ENCODE data around the gene APP.
A peak's percentile ranks its signal among the peaks of the same experiment; 100 is the strongest.

The APP gene

GRCh38 chr21:26170471-26171257 is at the start of gene APP:
Gene APP, minus strand, starts transcription at chr21:26170770. Its CDS starts 150 bp downstream, at chr21:26170620.
- DNase-seq (ENCODE audit: low read depth in 3 of 3) = peak; percentile 70 to 75 (median 73)

DNA sequence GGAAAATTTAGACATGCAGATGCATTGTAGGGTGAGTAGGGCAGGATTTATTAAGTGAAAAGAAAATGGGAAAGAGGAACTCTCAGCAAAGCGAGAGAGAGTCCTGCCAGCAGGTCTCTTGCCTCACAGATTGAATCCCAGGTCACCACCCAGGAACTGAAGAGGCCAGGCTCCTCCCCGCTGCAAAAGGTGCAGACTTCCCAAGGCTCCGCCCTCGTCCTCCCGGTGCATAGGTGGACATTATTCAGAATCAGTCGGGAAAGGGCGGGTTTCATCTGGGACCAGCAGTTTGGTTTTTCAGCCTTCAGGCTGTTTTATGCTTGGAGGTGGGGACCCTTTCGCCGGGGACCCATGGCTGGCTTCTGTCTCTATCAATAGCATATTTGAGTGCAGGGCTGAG is 41.6 kb upstream of the APP start:
- no peak for DNase-seq (ENCODE audit: low read depth in 3 of 3)

DNA sequence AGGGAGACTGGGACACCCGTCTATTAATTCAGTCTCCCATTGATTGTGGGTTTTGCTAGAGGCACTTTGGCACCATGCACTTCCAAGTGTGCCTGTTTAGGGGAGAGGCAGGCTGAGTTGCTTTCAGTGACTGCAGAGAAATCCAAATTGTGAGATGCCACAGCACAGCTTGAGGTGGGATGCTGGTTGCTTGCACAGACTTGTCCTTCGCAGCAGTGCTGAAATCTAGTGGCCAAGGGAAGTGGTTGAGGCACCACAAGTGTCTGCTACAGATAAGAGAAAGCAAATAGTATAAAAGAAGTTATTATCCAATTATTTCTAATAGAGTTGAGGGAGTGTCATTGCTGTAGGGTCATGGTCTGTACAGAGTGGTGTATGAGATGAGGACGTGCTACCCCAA is 40.0 kb upstream of the APP start:
- no peak for DNase-seq (ENCODE audit: low read depth in 3 of 3)

DNA sequence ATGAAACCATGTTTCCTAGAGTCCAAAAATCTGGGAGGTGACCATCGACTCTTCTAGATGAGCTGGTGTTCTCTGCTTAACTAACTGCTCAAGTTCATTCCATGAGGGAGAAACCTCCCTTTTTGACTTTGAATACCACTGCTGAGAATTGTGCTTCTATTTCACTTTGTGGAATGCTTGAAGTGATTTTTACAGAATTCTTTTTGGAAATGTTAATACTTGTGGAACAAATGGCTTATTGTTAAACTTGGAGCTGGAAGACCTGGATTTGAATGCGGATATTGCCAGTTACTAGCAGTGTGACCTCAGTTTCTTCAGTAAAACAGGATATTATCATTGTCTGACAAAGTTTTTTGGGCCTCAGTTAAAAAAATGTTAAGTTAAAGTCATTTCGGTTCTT is 36.5 kb upstream of the APP start:
- no peak for DNase-seq (ENCODE audit: low read depth in 3 of 3)

DNA sequence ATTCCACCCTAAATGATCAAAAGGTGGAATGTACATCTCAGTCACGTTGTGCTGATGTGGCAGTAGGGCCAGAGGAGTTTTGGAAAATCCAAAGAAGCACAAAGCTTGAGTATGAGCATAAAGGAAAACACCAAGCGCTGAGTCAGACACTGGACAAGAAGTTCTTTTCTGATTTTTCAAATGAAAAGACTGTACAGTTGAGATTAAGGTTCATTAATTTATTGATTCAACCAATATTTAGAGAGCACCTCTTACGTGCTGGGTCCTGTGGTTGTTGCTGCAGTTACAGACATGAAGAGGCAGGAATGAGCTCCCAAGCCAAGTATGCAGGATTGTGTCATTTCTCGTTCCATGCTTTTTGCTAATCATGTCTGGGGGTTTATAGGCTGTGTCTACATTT is 28.9 kb upstream of the APP start:
- no peak for DNase-seq (ENCODE audit: low read depth in 3 of 3)

DNA sequence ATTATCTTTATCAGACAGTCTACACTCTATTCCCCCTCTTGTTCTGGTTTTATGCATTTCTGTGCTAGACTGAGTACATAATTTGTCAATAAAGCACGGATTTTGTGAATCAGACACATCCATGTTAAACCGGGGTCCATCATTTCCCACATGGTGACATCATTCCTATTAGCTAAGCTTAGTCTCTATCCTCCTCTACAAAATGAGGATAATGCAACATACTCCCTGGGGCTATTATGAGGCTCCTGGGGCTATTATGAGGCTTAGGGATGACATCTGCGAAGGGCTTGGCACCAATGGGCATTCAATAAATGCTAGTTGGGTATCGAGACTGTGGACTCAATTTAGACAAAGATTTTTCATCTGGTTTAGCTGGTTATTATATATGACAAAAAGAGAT is 25.1 kb upstream of the APP start:
- no peak for DNase-seq (ENCODE audit: low read depth in 3 of 3)

- no peak for DNase-seq (ENCODE audit: low read depth in 3 of 3)
Measured at GRCh38 chr21:26194811-26195251, 24.3 kb upstream of the APP start.

- DNase-seq (ENCODE audit: low read depth in 3 of 3) = no peak
Measured at GRCh38 chr21:26194326-26194725, 23.8 kb upstream of the APP start.

DNA sequence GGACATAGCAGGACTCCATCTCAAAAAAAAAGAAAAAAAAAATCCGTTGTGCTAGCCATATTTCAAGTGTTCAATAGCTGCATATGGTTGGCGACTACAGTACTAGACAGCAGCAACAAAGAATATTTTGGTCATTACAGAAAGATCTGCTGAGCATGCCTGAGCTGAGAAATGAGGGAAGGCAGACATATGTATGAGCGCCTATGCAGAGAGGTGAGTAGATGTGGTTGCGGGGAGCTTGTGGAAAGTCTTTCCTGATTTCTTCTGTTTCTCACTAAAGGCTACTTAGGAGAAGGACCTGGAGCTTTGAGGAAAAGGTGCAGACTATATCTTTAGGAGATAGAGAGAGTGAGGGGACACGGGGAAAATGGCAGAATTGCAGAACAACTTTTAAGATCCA is 21.0 kb upstream of the APP start:
- DNase-seq (ENCODE audit: low read depth in 3 of 3) = no peak

DNA sequence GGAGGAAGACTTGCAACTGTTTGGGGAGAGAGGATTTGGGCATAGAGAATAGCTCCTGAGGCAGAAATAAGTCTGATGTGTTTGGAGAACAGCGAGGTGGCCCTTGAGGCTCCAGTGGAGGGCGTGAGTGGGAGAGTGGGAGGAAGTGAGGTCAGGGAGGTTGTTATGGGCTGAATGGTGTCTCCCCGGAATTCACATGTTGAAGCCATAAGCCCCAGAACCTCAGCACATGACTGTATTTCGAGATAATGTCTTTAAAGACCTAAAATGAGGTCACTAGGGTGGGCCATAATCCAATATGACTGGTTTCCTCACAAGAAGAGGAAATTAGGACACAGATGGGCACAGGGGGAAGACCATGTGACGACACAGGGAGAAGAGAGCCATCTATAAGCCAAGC is 17.9 kb upstream of the APP start:
- no peak for DNase-seq (ENCODE audit: low read depth in 3 of 3)

DNA sequence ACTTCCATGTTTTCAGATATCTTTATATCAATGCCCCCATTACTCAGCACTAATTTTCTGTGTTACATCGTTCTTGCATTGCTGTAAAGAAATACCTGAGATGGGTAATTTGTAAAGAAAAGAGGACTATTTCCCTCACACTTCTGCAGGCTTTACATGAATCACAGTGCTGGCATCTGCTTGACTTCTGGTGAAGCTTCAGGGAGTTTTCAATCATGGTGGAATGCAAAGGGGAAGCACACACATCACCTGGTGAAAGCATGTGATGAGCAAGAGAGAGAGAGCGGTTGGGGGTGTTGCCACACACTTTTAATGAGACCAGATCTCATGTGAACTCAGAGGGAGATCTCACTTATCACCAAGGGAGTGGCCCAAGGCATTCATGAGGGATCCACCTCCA is 14.9 kb upstream of the APP start:
- no peak for DNase-seq (ENCODE audit: low read depth in 3 of 3)

DNA sequence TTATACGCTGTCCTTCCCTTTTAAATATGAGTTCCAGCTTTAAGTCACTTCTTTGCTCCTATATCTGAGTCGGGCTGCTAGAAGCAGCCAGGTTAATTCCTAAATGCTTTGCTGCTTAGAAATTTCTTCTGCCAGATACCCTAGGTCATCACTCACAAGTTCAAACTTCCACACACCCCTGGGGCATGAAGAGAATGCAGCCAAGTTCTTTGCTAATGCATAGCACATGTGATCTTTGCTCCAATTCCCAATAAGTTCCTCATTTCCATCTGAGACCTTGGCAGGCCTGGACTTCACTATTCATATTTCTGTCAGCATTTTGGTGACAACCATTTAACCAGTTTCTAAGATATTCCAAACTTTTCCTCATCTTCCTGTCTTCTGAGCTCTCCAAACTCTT is 14.5 kb upstream of the APP start:
- no peak for DNase-seq (ENCODE audit: low read depth in 3 of 3)

- no peak for DNase-seq (ENCODE audit: low read depth in 3 of 3)
Measured at GRCh38 chr21:26179501-26179900, 8.9 kb upstream of the APP start.

DNA sequence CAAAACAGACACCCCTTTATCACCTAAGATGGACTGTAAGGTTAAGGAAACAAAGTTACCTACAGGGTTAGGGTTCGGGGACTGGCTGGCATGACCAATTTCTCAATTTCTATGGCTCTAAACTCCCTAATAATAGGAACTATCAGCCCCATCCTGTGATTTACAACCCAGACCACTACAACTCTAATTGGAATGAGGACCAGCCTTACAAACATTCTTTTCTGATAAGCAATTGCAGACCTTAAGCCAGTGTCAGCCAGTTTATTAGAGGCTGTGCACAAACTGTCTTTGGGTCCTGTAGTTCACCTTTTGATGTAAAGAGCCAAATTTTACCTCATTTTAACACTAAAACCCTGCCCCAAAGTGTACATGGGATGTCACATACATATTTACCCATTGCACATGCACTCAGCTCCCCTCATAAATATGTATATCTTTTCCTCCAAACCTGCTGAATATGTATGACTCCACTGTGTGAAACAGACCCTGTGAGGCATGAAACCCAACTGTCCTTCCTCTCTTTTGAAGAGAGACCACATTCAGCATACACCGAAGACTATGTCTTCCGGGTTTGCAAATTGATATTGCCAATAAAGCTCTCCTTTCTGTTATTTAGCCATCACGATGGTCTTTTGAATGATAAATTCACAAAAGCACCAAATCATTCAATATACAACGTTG is 7.3 kb upstream of the APP start:
- DNase-seq (ENCODE audit: low read depth in 3 of 3) = no peak

DNA sequence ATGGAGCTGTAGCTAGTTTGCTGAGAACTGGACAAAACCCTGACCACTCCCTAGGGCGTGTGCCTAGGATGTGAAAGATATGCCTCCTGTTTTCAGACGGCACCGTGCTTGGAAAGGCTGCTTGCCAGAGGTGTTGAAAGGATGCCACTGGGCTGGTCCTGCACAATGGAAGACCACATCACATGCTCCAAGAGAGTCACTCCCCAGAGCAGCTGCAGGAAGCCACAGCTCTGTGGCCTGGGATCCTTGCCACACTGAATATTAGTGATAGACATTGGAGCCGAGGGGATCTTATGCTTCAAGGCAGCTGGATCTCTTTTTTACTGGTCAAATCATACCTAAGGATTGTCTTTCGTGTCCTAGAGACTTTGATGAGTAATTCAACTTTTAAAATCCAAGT is 6.6 kb upstream of the APP start:
- no peak for DNase-seq (ENCODE audit: low read depth in 3 of 3)

DNA sequence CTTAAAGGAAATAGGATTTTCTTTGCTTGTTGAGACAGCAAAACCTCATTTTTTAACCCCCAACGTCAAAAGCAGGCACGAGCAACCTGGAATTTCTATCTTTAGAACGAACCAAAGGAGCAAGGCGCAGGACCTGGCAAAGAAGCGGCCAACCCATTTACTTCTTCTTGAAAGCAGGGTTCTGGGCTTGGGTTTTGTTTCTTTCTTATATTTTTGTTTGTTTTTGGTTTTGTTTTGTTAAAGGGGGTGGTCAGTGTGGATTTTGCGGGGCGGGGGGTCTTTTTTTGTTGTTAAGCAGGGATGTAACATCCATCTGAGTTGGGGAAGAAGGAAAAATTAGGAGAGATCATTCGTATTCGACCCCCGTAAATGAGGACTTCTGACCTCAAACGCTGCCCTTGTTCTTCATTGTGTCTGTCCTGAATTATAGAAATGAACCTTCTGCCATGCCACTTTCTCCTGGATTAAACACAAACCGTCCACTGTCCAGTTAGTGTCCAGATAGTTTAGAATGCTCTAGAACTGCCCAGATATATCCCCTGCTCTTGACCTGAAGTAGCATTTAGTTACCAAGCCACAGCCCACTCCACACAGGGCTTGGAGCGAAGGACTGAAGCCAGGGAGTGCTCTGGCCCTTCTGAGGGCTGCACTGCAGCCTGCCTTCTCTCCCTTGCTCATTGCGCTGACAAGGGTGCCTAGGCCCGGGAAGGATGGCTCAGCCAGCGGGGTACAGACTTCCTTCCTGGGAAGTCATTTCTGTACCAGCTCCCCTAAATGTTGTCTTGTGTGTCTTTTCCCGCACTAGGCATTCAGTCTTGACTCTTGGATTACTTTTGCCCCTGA is 909 bp upstream of the APP start:
- no peak for DNase-seq (ENCODE audit: low read depth in 3 of 3)

DNA sequence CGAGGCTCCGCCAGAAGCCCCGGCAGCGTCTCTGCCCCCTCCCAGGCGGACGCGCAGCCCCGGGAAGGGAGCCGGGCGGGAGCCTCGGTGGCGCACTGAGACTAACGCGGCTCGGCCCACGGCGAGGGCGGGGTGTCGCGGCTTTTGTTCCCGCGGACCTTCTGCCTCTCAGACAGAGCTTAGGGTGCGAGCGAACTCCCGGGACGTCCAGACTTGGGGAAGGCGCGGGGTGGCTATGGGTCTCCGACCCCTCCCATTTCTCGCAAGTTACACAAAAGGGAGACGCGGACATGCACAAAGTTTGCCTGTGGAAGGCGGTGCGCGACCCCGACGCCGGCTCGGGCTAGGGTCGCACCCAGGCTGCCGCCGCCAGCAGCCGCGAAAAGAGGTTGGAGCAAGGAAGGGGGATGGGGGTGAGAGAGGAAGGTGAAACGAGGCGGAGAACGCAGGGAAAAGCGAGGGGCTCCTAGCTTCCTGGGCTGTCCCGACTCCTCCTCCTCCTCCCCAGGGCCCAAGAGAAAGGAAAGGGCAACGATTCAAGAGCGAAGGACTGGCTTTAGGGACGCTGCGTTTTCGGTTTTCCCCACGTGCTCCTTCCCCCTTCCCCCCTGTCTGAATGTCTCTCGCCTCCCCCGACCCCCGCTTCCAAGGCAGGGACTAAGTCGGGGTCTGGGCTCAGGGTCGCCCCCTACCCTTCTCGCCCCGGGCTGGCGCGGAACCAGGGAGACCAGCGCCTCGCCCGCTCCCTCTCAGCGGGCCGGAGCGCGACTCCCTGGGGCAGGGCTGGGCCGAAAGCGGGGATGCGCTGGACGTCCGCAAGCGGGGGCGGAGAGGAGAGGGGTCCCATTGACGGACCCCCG is 729 bp downstream of the APP start:
- DNase-seq (ENCODE audit: low read depth in 3 of 3) = peak; percentile 19 to 51 (median 29)

DNA sequence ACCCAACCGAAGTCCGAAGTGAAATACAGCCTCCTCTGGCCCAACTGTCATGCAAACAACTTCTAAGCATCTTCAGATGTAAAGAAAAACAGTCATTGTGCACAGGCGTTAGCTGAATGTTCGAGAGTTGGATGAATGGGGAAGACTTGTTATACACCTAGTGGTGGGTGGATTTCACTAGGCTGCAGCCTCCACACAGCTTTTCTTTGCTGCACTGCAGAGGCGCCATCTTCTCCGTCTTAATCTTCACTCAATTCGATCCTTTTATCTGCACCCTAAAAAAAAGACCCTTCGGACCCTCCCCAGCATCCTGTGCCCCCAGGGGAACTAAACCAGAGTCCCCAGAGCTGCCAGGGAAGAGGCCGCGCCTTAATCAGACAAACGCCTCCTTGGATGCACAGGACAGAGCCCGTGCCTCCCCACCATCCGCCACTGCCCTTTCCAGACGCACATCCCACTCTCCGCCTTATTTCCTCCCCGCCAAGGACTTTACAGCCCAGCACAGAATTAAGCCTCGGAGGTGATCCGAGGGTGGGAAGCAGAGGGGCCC is 1.4 kb downstream of the APP start:
- peak; percentile 3 to 26 (median 20) for DNase-seq (ENCODE audit: low read depth in 3 of 3)

DNA sequence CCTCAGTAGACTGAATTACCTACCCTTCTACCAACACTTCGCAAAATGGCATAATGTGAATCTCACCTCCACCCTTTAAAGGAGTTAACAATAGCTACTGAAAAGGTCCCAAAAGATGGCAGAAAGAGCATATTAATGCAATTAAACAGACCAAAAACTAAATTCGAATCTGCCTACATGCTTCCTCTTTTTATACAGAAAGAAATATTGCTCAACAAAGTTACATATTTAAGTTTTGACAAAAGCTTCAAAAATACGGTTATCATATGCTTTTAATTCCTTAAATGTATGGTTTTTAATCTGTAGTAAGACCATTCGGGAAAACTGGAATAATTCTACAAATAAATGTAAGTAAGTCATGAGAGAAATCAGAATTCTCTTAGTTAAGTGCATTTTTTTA is 2.2 kb downstream of the APP start:
- DNase-seq (ENCODE audit: low read depth in 3 of 3) = no peak

GRCh38 chr21:26167593-26167992 is 3.0 kb downstream of the APP start:
- DNase-seq (ENCODE audit: low read depth in 3 of 3) = no peak

GRCh38 chr21:26165331-26165730 is 5.2 kb downstream of the APP start:
- no peak for DNase-seq (ENCODE audit: low read depth in 3 of 3)
